H1 (cell line): ENCODE data around the gene RPS6KA2. TPM values are rescaled to one million over a fixed set of nuclear protein-coding genes. Genes with fewer than 3 reads are reported as not detected.

Experiments
- CTCF ChIA-PET: fragments of 300-600 bp; sonication (Branson Sonifier 250); formaldehyde crosslinking; loops from one replicate; lab custom pipeline; 2021; ENCODE audit not compliant: partially characterized antibody; lab: Charles Lee
- POLR2A ChIA-PET: fragments of 300-600 bp; sonication (Branson Sonifier 250); formaldehyde crosslinking; loops from one replicate; lab custom pipeline; 2021; ENCODE audit warnings: inconsistent platforms; ENCODE audit not compliant: partially characterized antibody; lab: Charles Lee
- DNase-seq, 2 experiments: peaks; one replicate each; pipeline versions ENCODE4 v3.0.0 to v3.0.0-alpha.2; 2010 to 2022; ENCODE audit warnings: low spot score in 2 of 2, low read depth in 1 of 2, mixed read lengths in 1 of 2
- FAIRE-seq: peaks from 2 replicates; lab custom pipeline; 2011; peaks lifted over from hg19 to GRCh38; lab: Jason Lieb, UNC
- H2AFZ ChIP-seq: 2 replicates; pipeline ENCODE4 v1.8.1; 2012; ENCODE audit warnings: low read length, inconsistent platforms
- H2AK5ac ChIP-seq: 2 replicates; pipeline ENCODE4 v1.6.1; 2013; ENCODE audit warnings: low read depth, low read length
- H2BK120ac ChIP-seq: replicated peaks from 2 replicates; pipeline ENCODE3; 2013; ENCODE audit warnings: low read depth, low read length, inconsistent platforms
- H2BK12ac ChIP-seq: 2 replicates; pipeline ENCODE4 v1.6.1; 2013; ENCODE audit warnings: low read depth, low read length
- H2BK15ac ChIP-seq: 2 replicates; pipeline ENCODE4 v1.6.1; 2013; ENCODE audit warnings: low read length
- H2BK20ac ChIP-seq: 2 replicates; pipeline ENCODE4 v1.6.1; 2013; ENCODE audit warnings: low read length
- H2BK5ac ChIP-seq: 2 replicates; pipeline ENCODE4 v1.6.1; 2013; ENCODE audit warnings: low read depth, low read length
- H3K14ac ChIP-seq: 2 replicates; pipeline ENCODE4 v1.6.1; 2013; ENCODE audit warnings: inconsistent platforms; ENCODE audit not compliant: insufficient read length
- H3K18ac ChIP-seq: 2 replicates; pipeline ENCODE4 v1.6.1; 2013; ENCODE audit warnings: low read length; ENCODE audit errors: extremely low read depth
- H3K23ac ChIP-seq: 2 replicates; pipeline ENCODE4 v1.6.1; 2013; ENCODE audit warnings: inconsistent platforms; ENCODE audit not compliant: insufficient read length
- H3K23me2 ChIP-seq: 2 replicates; pipeline ENCODE4 v1.6.1; 2013; ENCODE audit warnings: low read depth, low read length
- H3K27ac ChIP-seq: 2 replicates; pipeline ENCODE4 v1.6.1; 2011; ENCODE audit warnings: low read depth, low read length, inconsistent platforms
- H3K27me3 ChIP-seq, 4 experiments: replicated peaks in 1 of 4; 1 replicate in 1 of 4; 2 replicates in 3 of 4; pipeline versions ENCODE4 v1.6.1 to v1.8.1; 2011 to 2013; ENCODE audit warnings: low read length in 3 of 4, mild to moderate bottlenecking in 3 of 4, inconsistent platforms in 2 of 4, mixed read lengths in 2 of 4, moderate library complexity in 1 of 4; ENCODE audit not compliant: control insufficient read depth in 3 of 4, insufficient read depth in 3 of 4; ENCODE audit errors: extremely low read depth in 1 of 4
- H3K36me3 ChIP-seq, 4 experiments: 2 replicates each; pipeline versions ENCODE4 v1.6.1 to v1.8.1; 2011 to 2013; ENCODE audit warnings: mild to moderate bottlenecking in 4 of 4, low read length in 3 of 4, moderate library complexity in 2 of 4, control low read depth in 1 of 4, inconsistent platforms in 1 of 4; ENCODE audit not compliant: insufficient read depth in 4 of 4, control insufficient read depth in 2 of 4
- H3K4ac ChIP-seq: replicated peaks from 2 replicates; pipeline ENCODE3; 2013; ENCODE audit warnings: low read length, low read depth, mixed read lengths, inconsistent platforms; ENCODE audit not compliant: insufficient read length
- H3K4me1 ChIP-seq, 4 experiments: replicated peaks in 1 of 4; 1 replicate in 1 of 4; 2 replicates in 3 of 4; pipeline versions ENCODE4 v1.6.1 to v1.8.1; 2011 to 2013; ENCODE audit warnings: low read length in 3 of 4, inconsistent platforms in 2 of 4, mixed read lengths in 1 of 4; ENCODE audit not compliant: insufficient read depth in 4 of 4, control insufficient read depth in 3 of 4
- H3K4me2 ChIP-seq, 2 experiments: 2 replicates each; pipeline versions ENCODE4 v1.6.1 to v1.8.1; 2011 to 2013; ENCODE audit warnings: low read depth in 2 of 2, low read length in 2 of 2, control low read depth in 1 of 2, inconsistent platforms in 1 of 2, mild to moderate bottlenecking in 1 of 2; ENCODE audit not compliant: insufficient read depth in 1 of 2
- H3K4me3 ChIP-seq, 4 experiments: fragments of 200-600, 300-600 bp in 1 of 4; sonication (generic), shearing (Covaris generic), sonication (Bioruptor Twin) in 1 of 4; 2 replicates each; pipeline versions ENCODE4 v1.5.1 to v1.8.1; 2011 to 2016; ENCODE audit warnings: low read length in 4 of 4, low read depth in 3 of 4, control low read depth in 2 of 4, inconsistent platforms in 2 of 4, mild to moderate bottlenecking in 2 of 4, mixed read lengths in 1 of 4, moderate library complexity in 1 of 4; ENCODE audit not compliant: insufficient read depth in 2 of 4; ENCODE audit errors: extremely low read depth in 1 of 4
- H3K56ac ChIP-seq: replicated peaks from 2 replicates; pipeline ENCODE3; 2013; ENCODE audit warnings: low read depth, mild to moderate bottlenecking, mixed read lengths, low read length, inconsistent platforms; ENCODE audit not compliant: insufficient read length
- H3K79me1 ChIP-seq: 2 replicates; pipeline ENCODE4 v1.6.1; 2013; ENCODE audit warnings: low read depth, low read length, control low read depth
- H3K79me2 ChIP-seq, 2 experiments: 2 replicates each; pipeline versions ENCODE4 v1.6.1 to v1.8.1; 2012 to 2013; ENCODE audit warnings: low read length in 2 of 2, mild to moderate bottlenecking in 2 of 2, inconsistent platforms in 1 of 2; ENCODE audit not compliant: insufficient read depth in 2 of 2, control insufficient read depth in 1 of 2
- H3K9ac ChIP-seq, 4 experiments: replicated peaks in 1 of 4; 1 replicate in 1 of 4; 2 replicates in 3 of 4; pipeline versions ENCODE4 v1.6.1 to v1.8.1; 2011 to 2013; ENCODE audit warnings: low read depth in 3 of 4, low read length in 3 of 4, control low read depth in 2 of 4, mild to moderate bottlenecking in 2 of 4, moderate library complexity in 2 of 4, inconsistent platforms in 1 of 4; ENCODE audit errors: extremely low read depth in 1 of 4
- H3K9me3 ChIP-seq, 2 experiments: 2 replicates each; pipeline versions ENCODE4 v1.6.1 to v1.8.1; 2012 to 2013; ENCODE audit warnings: mild to moderate bottlenecking in 2 of 2, moderate library complexity in 2 of 2, control low read depth in 1 of 2, inconsistent platforms in 1 of 2, low read depth in 1 of 2, low read length in 1 of 2, mixed read lengths in 1 of 2; ENCODE audit not compliant: insufficient read depth in 2 of 2
- H4K20me1 ChIP-seq, 2 experiments: replicated peaks in 1 of 2; 2 replicates each; pipeline versions ENCODE3 to v1.8.1; 2011 to 2013; ENCODE audit warnings: inconsistent platforms in 2 of 2, low read length in 2 of 2, mild to moderate bottlenecking in 1 of 2; ENCODE audit not compliant: insufficient read depth in 2 of 2, control insufficient read depth in 1 of 2
- H4K5ac ChIP-seq: 2 replicates; pipeline ENCODE4 v1.6.1; 2013; ENCODE audit warnings: low read length, low read depth, mixed read lengths, inconsistent platforms; ENCODE audit not compliant: insufficient read length
- H4K8ac ChIP-seq: 2 replicates; pipeline ENCODE4 v1.8.0; 2013; ENCODE audit warnings: mild to moderate bottlenecking, moderate library complexity, low read length, inconsistent platforms; ENCODE audit not compliant: insufficient read depth; ENCODE audit errors: extremely low read depth
- H4K91ac ChIP-seq: replicated peaks from 2 replicates; pipeline ENCODE3; 2013; ENCODE audit warnings: low read length, mixed read lengths, inconsistent platforms; ENCODE audit not compliant: insufficient read length
- EZH2 ChIP-seq: fragments of 200-600 bp; sonication (generic); IDR thresholded peaks from 2 replicates; pipeline ENCODE4 v1.7.1; 2012; ENCODE audit warnings: low read depth, mild to moderate bottlenecking, moderate library complexity, low read length, inconsistent platforms; ENCODE audit not compliant: severe bottlenecking
- HDAC6 ChIP-seq: IDR thresholded peaks from one replicate; pipeline ENCODE4 v1.7.1; 2012; ENCODE audit warnings: low read depth, mild to moderate bottlenecking, inconsistent platforms, low read length, moderate library complexity
- SP4 ChIP-seq: IDR thresholded peaks from 2 replicates; pipeline ENCODE4 v1.6.1; 2012; ENCODE audit warnings: low read length, inconsistent platforms
- TAF7 ChIP-seq: optimal IDR thresholded peaks from 2 replicates; pipeline ENCODE3; 2011; ENCODE audit warnings: low read depth, mild to moderate bottlenecking, inconsistent platforms, low read length, moderate library complexity, borderline replicate concordance
- WGBS, 2 experiments: shearing (Covaris generic) in 1 of 2; methylation state at CpG; one replicate each; pipeline versions ENCODE4 v1.1.6 to v1.1.7; 2013 to 2015; ENCODE audit warnings: low lambda C conversion rate in 2 of 2, mixed read lengths in 2 of 2, inconsistent platforms in 1 of 2, low coverage in 1 of 2, missing lambda C conversion rate in 1 of 2; ENCODE audit not compliant: insufficient replicate concordance in 2 of 2, insufficient coverage in 1 of 2, insufficient read length in 1 of 2; ENCODE audit errors: extremely low coverage in 1 of 2, missing lambda C conversion rate in 1 of 2; 5-methylcytosine and 5-hydroxymethylcytosine counted together
- polyA plus RNA-seq, 7 experiments: library from polyadenylated mRNA; depleted of rRNA in 3 of 7; stranded (reverse) in 5 of 7; unstranded in 2 of 7; fragments of >200 nt in 5 of 7; fragments of 200-250 nt in 2 of 7; gene quantifications; 1 replicate in 5 of 7; 2 replicates in 1 of 7; 4 replicates in 1 of 7; pipeline versions ENCODE4 v1.2.1 to v1.2.3, GENCODE V29; 2011 to 2013; ENCODE audit warnings: missing spikeins in 2 of 7, mixed read lengths in 2 of 7
- total RNA-seq: library from RNA; stranded (reverse); fragmentation: NEBNext Ultra II Directional; extraction: Animal tissue kit (Norgen Biotek cat#: 25700); gene quantifications from 2 replicates; pipeline ENCODE4 v1.2.1, GENCODE V29; 2021

RPS6KA2 gene
- total and polyA plus RNA-seq, 2 of the 8 experiments (the other 6 are each of a cell fraction or from before 2014, with no cell fraction given): 8.8 to 25.7 TPM

DNA sequence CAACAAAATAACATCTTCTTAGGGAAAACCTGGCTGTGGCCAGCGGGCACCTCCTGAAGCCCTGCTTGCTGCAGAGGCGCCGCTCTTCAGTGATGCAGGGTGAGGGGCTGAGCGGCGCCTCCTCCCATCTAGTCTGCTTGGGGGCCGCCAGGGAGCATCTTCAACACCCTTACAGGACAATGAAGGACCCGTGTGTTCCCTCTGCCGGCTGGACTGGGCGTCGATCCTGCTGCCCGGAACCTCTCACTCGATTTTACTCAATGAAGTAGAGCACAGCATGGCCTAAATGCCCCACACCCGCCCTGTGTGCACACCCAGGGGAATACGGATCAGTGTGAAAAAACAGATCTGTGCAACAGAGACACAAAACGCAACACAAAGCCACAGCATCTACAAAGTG lies 215.8 kb downstream of the RPS6KA2 start:
- Histone ChIP-seq H3K27me3 (no peaks in the 10 kb centered on the region), H2BK120ac (no peak overlapping the region), H3K79me1 (no peaks in the 10 kb centered on the region; the same call in 1 of the 2 replicates), H2BK12ac (no peak overlapping the region), H3K14ac (no peak overlapping the region), H3K27ac (no peak overlapping the region), H2AFZ (no peak overlapping the region), H2BK20ac (no peak overlapping the region), H3K18ac (no peak overlapping the region), H3K4me3 (no peak overlapping the region), H3K4me2 (no peak overlapping the region), H3K23me2 (peaks cover 7% of the 10 kb centered on the region; the same call in 1 of the 2 replicates), H2BK15ac (no peak overlapping the region), H3K79me2 (no peaks in the 10 kb centered on the region), H4K91ac (no peak overlapping the region), H2AK5ac (no peak overlapping the region), H2BK5ac (no peak overlapping the region), H3K9me3 (no peaks in the 10 kb centered on the region), H4K5ac (no peak overlapping the region), H3K9ac (no peak overlapping the region), H3K56ac (no peak overlapping the region), H3K36me3 (peaks cover 0 to 3% (median 0%) of the 10 kb centered on the region in 4 experiments; a peak in 2 of 8 replicates), H3K23ac (no peak overlapping the region), H3K4ac (no peak overlapping the region), H4K8ac (no peak overlapping the region), H3K4me1 (peaks cover 0 to 3% (median 0%) of the 10 kb centered on the region in 4 experiments; a peak in 2 of 7 replicates), H4K20me1 (peaks cover 0 to 8% of the 10 kb centered on the region in 2 experiments)
- no peak for TF ChIP-seq SP4
- TF ChIP-seq TAF7: no peak
- TF ChIP-seq HDAC6: no peak
- no peak for TF ChIP-seq EZH2
- POLR2A ChIA-PET: interaction anchor here (1.1 kb wide), 1 partner anchor 83 kb away, joined by 3 read pairs; no protein-coding TSS in a partner anchor
- DNase-seq (no peak), FAIRE-seq (no peak)
- 86% methylated on average over 15 of the region's 15 CpGs; no CpG with 5 or more reads in 1 of the 2 experiments for WGBS, 2 experiments
- CTCF ChIA-PET: interaction anchor here (1.1 to 2.0 kb wide), 3 partner anchors 9 to 101 kb away, joined by 3 to 6 read pairs (median 3); no protein-coding TSS in a partner anchor
